GM21717 (cell line): ENCODE data around the gene MYBPH.

Experiments
- ATAC-seq: cut with Tn5 transposase; IDR thresholded peaks from one replicate; pipeline ENCODE4 v1.9.1; 2021; ENCODE audit warnings: mild to moderate bottlenecking, moderate library complexity; ENCODE audit not compliant: unreplicated experiment

MYBPH gene

DNA sequence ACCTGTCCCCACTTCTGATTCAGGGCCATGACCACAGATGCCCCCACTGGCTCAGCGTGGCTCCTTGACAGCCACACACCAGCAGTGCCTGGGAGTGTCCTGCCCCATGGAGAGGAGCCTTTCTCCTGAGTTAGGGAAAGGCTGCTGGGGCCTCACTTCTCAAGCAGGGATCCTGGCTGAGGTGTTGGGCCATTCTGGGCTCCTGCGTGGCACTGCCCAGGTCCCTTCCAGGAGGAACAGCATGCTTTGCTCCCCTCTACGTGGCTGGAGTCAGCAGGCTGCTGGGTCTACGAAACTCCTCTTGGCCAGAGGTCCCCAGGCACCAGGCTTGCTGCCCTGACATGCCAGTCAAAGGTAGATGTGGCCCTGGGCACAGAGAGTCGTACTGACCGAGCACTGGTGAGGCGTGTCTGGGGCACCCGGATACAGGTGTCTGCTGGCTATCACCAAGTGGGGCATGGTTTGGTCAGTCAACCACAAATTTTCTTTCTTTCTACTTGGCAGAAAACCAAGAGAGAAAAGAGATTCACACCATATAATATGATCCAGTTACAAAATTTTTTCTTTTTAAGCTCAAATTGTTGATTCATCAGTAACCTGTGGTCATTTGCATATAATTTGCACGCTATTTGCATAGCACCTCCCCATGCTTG lies 44.0 kb downstream of the MYBPH start:
- no peak for ATAC-seq

- ATAC-seq = no peak
These were observed 45.2 kb downstream of the MYBPH start for GRCh38 chr1:203130358-203130985.

DNA sequence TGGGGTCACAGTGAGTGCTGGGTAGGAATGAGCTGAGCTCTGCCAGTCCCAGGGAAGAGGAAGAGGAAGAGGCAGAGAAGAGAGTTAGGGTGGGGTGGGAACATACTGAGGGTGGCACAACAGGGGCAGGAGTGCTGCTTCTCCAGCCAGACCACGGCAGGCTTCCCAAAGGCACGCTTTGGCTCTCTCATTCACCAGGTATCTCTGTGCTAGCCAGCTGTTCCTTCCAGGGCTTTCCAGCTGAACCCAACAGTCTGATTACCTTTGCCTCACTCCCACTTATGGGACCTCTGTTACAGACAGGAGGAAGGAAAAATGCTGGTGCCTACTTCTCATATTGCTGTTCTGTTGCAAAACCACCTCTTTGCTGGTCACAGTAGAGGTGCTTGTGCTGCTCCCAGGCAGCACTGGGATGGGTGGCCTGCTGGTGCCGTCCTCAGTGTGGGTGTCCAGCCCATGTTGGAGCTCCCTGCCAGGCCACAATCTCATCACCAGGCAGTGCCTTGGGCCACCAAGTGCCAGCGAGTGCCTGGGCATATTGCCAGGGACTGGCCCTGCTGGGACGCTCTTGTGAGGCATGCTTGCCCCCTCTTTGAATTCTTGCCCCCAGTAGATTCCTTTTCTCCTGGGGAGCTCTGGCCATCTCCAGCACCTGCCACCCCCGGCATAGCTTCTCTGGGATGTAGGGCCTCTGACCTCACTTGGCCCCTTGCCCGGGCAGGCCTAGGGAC lies 46.0 kb downstream of the MYBPH start:
- ATAC-seq = no peak

- ATAC-seq = no peak
These were observed 46.7 kb downstream of the MYBPH start for GRCh38 chr1:203128716-203129500.

- ATAC-seq = no peak
These were observed 47.3 kb downstream of the MYBPH start for GRCh38 chr1:203128431-203128715.

DNA sequence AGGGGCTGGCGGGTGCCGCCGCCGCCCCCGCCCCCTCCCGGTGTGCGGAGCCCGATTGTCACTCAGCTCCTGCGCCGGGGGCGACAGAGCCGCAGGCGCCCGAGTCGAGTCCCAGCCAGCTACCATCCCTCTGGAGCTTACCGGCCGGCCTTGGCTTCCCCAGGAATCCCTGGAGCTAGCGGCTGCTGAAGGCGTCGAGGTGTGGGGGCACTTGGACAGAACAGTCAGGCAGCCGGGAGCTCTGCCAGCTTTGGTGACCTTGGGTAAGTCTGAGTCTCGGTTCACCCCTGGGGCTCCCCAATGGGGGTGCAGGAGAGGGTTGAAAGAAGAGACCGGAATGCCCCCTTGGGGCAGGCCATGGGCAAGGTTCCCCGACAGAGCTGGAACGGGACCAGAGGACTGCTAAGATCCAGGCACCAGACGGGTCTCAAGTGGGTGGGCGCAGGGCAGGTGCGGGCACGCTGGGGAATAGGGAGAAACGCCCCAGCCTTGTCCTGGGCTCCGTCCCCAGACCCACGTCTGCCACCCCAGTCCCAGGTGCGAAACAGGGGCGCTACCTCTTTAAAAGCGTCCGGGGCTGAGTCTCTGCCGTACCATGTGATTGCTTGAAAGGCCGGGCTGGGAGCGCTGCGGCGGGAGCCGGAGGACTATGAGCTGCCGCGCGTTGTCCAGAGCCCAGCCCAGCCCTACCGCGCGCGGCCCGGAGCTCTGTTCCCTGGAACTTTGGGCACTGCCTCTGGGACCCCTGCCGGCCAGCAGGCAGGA lies 47.8 kb downstream of the MYBPH start, which contains the start of gene ADORA1:
Gene ADORA1 (plus strand): TSS at position 61 of the 765 bp plus-strand sequence. CDS start 1,116 bp downstream, outside the sequence.
- no peak for ATAC-seq

GRCh38 chr1:203126866-203127665 lies 48.6 kb downstream of the MYBPH start:
- no peak for ATAC-seq

GRCh38 chr1:203126151-203126865 lies 49.3 kb downstream of the MYBPH start:
- ATAC-seq = no peak

- no peak for ATAC-seq
These were observed 50.9 kb downstream of the MYBPH start for GRCh38 chr1:203124546-203125317.

DNA sequence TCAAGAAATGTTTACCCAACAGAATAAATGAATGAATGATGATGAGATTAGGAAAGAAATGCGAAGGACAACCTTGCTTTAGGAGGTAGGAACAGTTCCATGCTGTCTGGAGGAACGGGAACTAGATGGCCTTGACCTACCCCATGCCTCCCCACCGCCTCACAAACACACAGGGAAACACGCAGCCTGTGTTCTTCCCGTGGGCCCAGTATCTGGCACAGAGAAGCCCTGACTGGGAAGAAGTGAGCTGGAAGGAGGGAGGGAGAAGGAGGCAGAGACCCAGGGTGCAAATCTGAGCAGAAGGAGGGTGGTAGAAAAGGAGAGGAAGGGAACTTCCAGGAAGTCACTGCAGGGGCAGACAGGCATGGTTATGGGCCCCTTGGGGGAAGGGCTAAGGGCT lies 51.6 kb downstream of the MYBPH start:
- ATAC-seq = no peak

GRCh38 chr1:203122159-203122558 lies 53.5 kb downstream of the MYBPH start:
- no peak for ATAC-seq

GRCh38 chr1:203121186-203122015 lies 54.2 kb downstream of the MYBPH start:
- ATAC-seq = no peak

- ATAC-seq = no peak
These were observed 55.1 kb downstream of the MYBPH start for GRCh38 chr1:203120325-203121153.
